ENCODE measurements around the gene SIPA1.

SIPA1 gene

GRCh38 chr11:65611028-65611757 is 26.7 kb upstream of the SIPA1 start:
- no peak for TF ChIP-seq CTCF (IDR thresholded peaks at IDR 0.05; ENCODE audit: insufficient read depth, missing control alignments)
- FAIRE-seq = no peak
- no peak for DNase-seq (ENCODE audit: insufficient read length, low spot score)

- FAIRE-seq = no peak
- TF ChIP-seq CTCF (IDR thresholded peaks at IDR 0.05; ENCODE audit: insufficient read depth, missing control alignments) = no peak
- DNase-seq (ENCODE audit: insufficient read length, low spot score) = no peak
These were observed 25.9 kb upstream of the SIPA1 start for GRCh38 chr11:65611758-65612603.

GRCh38 chr11:65612691-65613090 is 25.2 kb upstream of the SIPA1 start:
- FAIRE-seq (no peak), DNase-seq (ENCODE audit: insufficient read length, low spot score) (no peak)
- TF ChIP-seq CTCF (IDR thresholded peaks at IDR 0.05; ENCODE audit: insufficient read depth, missing control alignments) = no peak

GRCh38 chr11:65613091-65613928 is 24.6 kb upstream of the SIPA1 start:
- no peak for TF ChIP-seq CTCF (IDR thresholded peaks at IDR 0.05; ENCODE audit: insufficient read depth, missing control alignments)
- FAIRE-seq (no peak), DNase-seq (ENCODE audit: insufficient read length, low spot score) (no peak)

GRCh38 chr11:65615229-65615949 is 22.5 kb upstream of the SIPA1 start, which contains the start of gene PCNX3:
PCNX3 (plus strand) TSS chr11:65615776; CDS start chr11:65616312, 536 bp downstream.
- peak; percentile 91 for FAIRE-seq
- peak; percentile 99 for DNase-seq (ENCODE audit: insufficient read length, low spot score)
- TF ChIP-seq CTCF (IDR thresholded peaks at IDR 0.05; ENCODE audit: insufficient read depth, missing control alignments) = no peak

GRCh38 chr11:65615950-65616574 is 21.8 kb upstream of the SIPA1 start:
- FAIRE-seq (no peak), DNase-seq (ENCODE audit: insufficient read length, low spot score) (no peak)

More at GRCh38 chr11:65615950-65616574, 21.8 kb upstream of the SIPA1 start:
- TF ChIP-seq CTCF (IDR thresholded peaks at IDR 0.05; ENCODE audit: insufficient read depth, missing control alignments) = no peak

Data from D721Med (cell line).